GM19099 (cell line): ENCODE results near the gene USP21.

Experiments used
- POLR2A ChIP-seq: IDR thresholded peaks from 3 replicates; pipeline ENCODE4 v1.6.1; 2011; ENCODE audit warnings: low read depth; ENCODE audit not compliant: insufficient read length; ENCODE audit errors: extremely low read depth

The USP21 gene

GRCh38 chr1:161201836-161202712, 42.8 kb downstream of the USP21 start, which contains the start of gene NDUFS2:
Gene NDUFS2 (plus strand): TSS chr1:161202367. CDS start chr1:161202386, 19 bp downstream.
- TF ChIP-seq POLR2A = peak; percentile 93

DNA sequence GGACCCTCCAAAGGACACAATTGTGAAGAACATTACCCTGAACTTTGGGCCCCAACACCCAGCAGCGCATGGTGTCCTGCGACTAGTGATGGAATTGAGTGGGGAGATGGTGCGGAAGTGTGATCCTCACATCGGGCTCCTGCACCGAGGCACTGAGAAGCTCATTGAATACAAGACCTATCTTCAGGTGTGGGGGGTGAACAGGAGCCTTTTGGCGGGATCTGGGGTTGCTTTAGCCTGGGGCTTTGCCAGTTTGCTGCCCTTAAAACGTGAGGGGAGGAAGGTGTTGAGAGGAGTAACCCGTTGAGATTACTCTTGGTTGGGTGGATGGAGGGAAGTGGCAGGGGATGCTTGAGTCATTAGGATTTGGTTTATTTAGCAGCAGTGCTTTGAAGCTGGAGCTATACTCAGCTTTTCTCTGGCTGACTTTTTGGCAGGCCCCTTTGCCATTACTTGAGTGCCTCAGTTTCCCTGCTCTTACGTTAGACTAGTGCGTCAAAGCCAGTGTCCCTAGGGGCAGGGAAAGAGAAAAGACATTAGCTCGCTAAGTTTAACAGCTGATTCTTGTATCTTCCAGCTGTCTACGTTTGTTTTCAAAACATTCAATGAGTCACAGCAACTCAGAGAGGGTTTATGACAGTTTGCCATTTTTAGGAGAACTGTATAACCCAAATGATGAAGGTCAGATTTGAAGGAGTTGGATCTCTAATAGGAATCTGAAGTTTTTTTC, 47.3 kb downstream of the USP21 start:
- no peak for TF ChIP-seq POLR2A

GRCh38 chr1:161207173-161207572, 47.9 kb downstream of the USP21 start:
- TF ChIP-seq POLR2A = no peak

DNA sequence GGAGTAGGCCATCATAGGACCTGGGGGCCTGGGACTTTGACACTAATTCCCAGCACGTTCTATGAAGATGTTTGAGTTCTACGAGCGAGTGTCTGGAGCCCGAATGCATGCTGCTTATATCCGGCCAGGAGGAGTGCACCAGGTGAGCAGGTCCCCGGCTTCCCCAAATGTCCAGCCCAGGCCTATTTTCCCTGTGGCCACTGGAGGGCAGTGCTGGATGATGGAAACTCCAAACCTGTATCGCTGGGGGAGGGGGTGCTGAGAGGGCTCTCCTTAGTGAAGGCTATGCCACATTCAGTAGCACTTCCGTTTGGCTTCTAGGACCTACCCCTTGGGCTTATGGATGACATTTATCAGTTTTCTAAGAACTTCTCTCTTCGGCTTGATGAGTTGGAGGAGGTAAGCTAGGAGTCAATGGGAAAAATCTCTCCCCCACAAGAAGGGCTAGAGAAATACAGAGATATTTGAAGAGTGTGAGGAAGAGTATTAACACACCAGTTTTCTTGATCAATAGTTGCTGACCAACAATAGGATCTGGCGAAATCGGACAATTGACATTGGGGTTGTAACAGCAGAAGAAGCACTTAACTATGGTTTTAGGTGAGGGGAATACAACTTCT, 50.6 kb downstream of the USP21 start:
- TF ChIP-seq POLR2A = no peak

- no peak for TF ChIP-seq POLR2A
Measured at GRCh38 chr1:161214369-161214768, 55.1 kb downstream of the USP21 start.

DNA sequence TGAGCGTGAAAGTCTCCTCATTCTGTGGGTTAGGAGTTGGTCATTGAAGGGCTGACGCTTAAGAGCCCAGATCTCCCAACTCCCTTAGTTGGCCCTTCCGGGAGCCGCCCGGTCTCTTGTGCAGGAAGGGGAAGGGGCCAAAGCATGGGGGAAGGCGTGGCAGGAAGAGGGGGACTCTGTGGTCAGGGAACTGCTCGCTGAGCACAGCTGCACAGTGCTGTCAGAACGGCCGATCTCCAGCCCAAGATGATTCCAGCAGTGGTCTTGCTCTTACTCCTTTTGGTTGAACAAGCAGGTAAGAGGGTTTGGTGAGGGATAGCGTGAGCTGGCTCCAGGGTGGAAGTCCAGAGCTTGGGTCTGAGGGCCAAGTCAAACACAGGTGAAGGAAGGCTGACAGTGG, 55.8 kb downstream of the USP21 start, which contains the start of gene FCER1G:
Gene FCER1G, plus strand, starts transcription at position 220 of the 400 bp plus-strand sequence. Its CDS starts 27 bp downstream, at position 247.
- TF ChIP-seq POLR2A = no peak
